ENCODE results near the gene REEP3. TPM values are rescaled to one million over a fixed set of nuclear protein-coding genes. Genes with fewer than 3 reads are reported as not detected.
"Not testable (repeated sequence)": the region's sequence is repeated elsewhere in the genome, so short reads cannot be mapped to it uniquely, and the experiment has no call there.

REEP3 gene
- total RNA-seq, 4 donors from 2014 or later, result 63.4 to 79.6 (median 73.1) TPM

DNA sequence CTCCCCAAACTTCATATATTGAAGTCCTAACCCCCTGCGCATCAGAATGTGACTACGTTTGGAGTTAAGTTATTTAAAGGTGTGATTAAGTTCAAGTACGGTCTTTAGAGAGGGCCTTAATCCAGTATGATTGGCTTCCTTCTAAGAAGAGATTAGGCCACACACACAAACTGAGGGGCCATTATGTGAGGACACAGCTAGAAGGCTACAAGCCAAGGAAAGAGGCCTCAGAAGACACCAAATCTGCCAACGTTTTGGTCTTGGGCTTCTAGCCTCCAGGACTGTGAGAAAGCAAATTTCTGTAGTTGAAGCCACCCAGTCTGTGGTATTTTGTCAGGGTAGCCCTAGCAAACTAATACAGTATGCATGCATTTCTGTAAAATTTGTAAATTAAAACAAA lies 41.7 kb downstream of the REEP3 start:
- no peak overlapping the region for H3K27ac ChIP-seq
- no peak overlapping the region for H3K4me3 ChIP-seq (replicated peaks in 1 of 3)
- H3K9me3 ChIP-seq, result no peaks in the 10 kb centered on the region
- intact Hi-C loops (cut with DNase I), result no loop called here
- DNase-seq, result no peak
- H3K27me3 ChIP-seq, result no peaks in the 10 kb centered on the region
- H3K36me3 ChIP-seq, result no peaks in the 10 kb centered on the region
- H3K4me1 ChIP-seq, result peaks cover 8 to 11% of the 10 kb centered on the region in 2 donors
- WGBS, 2 donors, result 79 to 85% methylated on average over 4 of the region's 4 CpGs
- TF ChIP-seq POLR2A (IDR thresholded peaks at IDR 0.05), result no peak
- no peak for TF ChIP-seq CTCF (IDR thresholded peaks at IDR 0.05)

DNA sequence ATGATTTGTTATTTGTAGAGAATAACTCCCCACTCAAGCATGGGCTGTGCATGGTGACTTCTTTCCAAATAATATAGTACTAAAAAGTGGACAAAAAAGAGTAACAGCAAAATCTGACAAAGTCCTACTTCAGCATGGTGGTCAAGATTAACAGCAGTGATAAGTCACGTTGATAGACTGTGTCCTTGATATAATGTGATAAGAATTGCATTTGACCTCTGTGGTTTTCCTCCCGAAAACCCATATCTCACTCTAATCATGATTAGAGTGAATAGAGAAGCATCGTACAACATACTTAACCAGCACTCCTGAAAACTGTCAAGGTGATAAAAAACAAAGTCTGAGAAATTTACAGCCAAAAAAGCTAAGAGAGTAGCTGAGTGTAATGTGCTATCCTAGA lies 42.4 kb downstream of the REEP3 start:
- TF ChIP-seq POLR2A (IDR thresholded peaks at IDR 0.05), result no peak
- TF ChIP-seq CTCF (IDR thresholded peaks at IDR 0.05), result no peak
- H3K9me3 ChIP-seq, result no peaks in the 10 kb centered on the region
- DNase-seq, result no peak
- WGBS, 2 donors, result 78 to 82% methylated on average over 3 of the region's 3 CpGs
- H3K36me3 ChIP-seq, result no peaks in the 10 kb centered on the region
- H3K4me1 ChIP-seq, result peaks cover 7 to 8% of the 10 kb centered on the region in 2 donors
- no peaks in the 10 kb centered on the region for H3K27me3 ChIP-seq
- H3K4me3 ChIP-seq (replicated peaks in 1 of 3), result no peak overlapping the region
- intact Hi-C loops (cut with DNase I), result no loop called here
- no peak overlapping the region for H3K27ac ChIP-seq

DNA sequence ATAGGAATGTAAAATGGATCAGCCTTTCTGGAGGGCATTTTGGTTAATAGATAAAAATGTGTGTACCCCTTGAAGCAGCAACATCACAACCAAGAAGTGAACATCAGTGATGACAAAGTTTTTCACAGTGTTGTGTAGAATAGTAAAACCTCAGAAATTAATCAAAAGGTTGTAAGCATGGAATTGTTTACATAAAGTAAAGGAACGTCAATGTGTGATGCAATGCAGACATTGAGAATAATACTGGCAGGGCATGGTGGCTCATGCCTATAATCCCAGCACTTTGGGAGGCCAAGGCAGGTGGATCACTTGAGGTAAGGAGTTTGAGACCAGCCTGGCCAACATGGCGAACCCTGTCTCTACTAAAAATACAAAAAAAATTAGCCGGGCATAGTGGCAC lies 43.5 kb downstream of the REEP3 start:
- H3K9me3 ChIP-seq; DNase-seq; H3K27ac ChIP-seq; H3K27me3 ChIP-seq; H3K36me3 ChIP-seq; H3K4me1 ChIP-seq; intact Hi-C loops (cut with DNase I); H3K4me3 ChIP-seq (replicated peaks in 1 of 3): not testable (repeated sequence)
- WGBS, 2 donors, result 91 to 94% methylated on average over 3 of the region's 3 CpGs

DNA sequence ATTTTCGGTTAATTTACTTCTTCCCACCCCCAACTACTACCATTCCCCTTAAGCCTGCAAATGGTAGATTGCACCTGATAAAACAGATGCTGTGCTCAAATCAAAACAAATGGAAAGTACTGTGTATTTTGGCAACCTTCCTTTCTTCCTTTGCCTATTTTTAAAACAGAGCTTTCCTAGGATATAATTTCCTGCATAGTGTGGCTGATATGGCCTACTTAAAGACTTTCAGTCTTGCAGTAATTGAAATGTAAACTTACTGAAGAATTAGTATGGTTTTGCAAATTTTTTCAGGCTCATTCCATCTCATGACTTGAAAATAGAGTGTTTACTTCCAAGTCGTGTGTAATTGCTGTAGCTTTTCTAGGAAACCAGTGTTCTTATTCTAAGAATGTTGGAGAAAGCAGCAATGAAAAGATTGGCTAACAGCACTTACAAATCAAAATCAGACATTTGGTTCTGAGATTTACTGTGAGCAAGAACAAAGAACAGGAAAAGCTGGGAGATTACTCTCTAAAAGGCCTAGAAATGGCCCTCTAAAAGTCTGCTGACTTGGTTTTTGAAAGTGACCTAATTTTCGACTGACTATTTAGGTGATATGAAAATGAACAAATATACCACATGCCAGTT lies 52.0 kb downstream of the REEP3 start:
- intact Hi-C loops (cut with DNase I), result no loop called here
- no peaks in the 10 kb centered on the region for H3K9me3 ChIP-seq
- no peaks in the 10 kb centered on the region for H3K27me3 ChIP-seq
- no peaks in the 10 kb centered on the region for H3K36me3 ChIP-seq
- no peak overlapping the region for H3K4me3 ChIP-seq (replicated peaks in 1 of 3)
- WGBS, 2 donors, result 7% methylated on average over 3 of the region's 3 CpGs
- peak overlapping the region; percentile 78 to 94 (median 94) for H3K27ac ChIP-seq
- peak in 1 of 2 donors; percentile 9 for TF ChIP-seq POLR2A (IDR thresholded peaks at IDR 0.05)
- TF ChIP-seq CTCF (IDR thresholded peaks at IDR 0.05), result no peak
- DNase-seq, result no peak
- peaks cover 28 to 33% of the 10 kb centered on the region in 2 donors for H3K4me1 ChIP-seq

- H3K27ac ChIP-seq, result peak overlapping the region; percentile 78 to 94 (median 94)
- DNase-seq, result no peak
- no peaks in the 10 kb centered on the region for H3K9me3 ChIP-seq
- peaks cover 33 to 34% of the 10 kb centered on the region in 2 donors for H3K4me1 ChIP-seq
- 44 to 73% methylated on average over 2 of the region's 2 CpGs for WGBS, 2 donors
- H3K4me3 ChIP-seq (replicated peaks in 1 of 3), result no peak overlapping the region
- TF ChIP-seq POLR2A (IDR thresholded peaks at IDR 0.05) (no peak), CTCF (IDR thresholded peaks at IDR 0.05) (no peak)
- H3K36me3 ChIP-seq, result no peaks in the 10 kb centered on the region
- H3K27me3 ChIP-seq, result no peaks in the 10 kb centered on the region
- intact Hi-C loops (cut with DNase I), result no loop called here
These were observed 52.8 kb downstream of the REEP3 start for GRCh38 chr10:63574011-63574410.

Data from thyroid gland (tissue), 4 donors.